GM12875 (cell line): ENCODE results near the gene KPNA3.
A peak's percentile ranks its signal among the peaks of the same experiment; 100 is the strongest.

Experiments
- H3K4me3 ChIP-seq: one replicate; pipeline ENCODE4 v1.5.1; 2011; ENCODE audit warnings: low read depth, low read length, control low read depth
- TF ChIP-seq, protein P1 (sequence below): IDR thresholded peaks from 2 replicates; pipeline ENCODE4 v1.5.1; 2011; ENCODE audit warnings: low read depth, mild to moderate bottlenecking, control low read depth, inconsistent platforms, low read length, moderate library complexity, borderline replicate concordance; ENCODE audit not compliant: insufficient read depth

Gene KPNA3, protein sequence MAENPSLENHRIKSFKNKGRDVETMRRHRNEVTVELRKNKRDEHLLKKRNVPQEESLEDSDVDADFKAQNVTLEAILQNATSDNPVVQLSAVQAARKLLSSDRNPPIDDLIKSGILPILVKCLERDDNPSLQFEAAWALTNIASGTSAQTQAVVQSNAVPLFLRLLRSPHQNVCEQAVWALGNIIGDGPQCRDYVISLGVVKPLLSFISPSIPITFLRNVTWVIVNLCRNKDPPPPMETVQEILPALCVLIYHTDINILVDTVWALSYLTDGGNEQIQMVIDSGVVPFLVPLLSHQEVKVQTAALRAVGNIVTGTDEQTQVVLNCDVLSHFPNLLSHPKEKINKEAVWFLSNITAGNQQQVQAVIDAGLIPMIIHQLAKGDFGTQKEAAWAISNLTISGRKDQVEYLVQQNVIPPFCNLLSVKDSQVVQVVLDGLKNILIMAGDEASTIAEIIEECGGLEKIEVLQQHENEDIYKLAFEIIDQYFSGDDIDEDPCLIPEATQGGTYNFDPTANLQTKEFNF

DNA sequence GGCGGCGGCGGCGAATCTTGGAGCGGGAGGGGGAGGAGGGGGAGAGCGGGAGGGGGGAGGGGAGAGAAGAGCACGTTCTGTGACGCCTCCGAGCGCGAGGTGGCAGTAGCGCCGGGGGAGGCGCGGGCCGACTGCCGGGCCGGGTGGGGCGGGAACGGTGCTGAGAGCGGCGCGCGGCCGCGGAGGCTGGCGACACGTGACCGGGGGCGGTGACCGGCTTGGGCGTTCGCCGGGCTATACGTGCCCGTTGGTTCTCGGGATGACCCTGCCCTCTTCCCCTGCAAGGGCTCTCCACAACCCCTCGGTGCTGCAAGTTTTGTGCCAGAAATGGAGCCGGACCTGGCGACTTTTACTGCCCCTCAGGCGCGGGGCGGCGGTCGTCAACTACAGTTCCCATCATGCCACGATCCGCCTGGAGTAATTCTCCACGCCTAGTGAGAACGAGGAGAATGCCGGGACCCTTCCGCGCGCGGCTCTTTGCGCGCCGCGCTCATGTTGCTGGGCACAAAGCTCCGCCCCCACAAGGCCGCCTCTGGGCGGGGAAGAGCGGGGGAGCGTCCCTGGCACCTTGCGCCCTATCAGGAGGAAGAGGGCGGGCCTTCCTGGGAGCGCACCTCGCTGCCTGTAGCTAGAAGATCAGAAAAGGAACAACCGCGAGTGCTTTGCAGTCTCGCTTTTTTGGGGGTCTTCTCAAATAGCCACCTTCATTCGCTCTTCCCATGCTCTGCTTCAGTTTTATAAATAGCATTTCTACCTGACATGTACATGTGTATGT, at the start of gene KPNA3:
Gene KPNA3 (minus strand): TSS at position 133 of the 775 bp plus-strand sequence. CDS start 176 bp downstream, outside the sequence.
- TF ChIP-seq, protein P1, sequence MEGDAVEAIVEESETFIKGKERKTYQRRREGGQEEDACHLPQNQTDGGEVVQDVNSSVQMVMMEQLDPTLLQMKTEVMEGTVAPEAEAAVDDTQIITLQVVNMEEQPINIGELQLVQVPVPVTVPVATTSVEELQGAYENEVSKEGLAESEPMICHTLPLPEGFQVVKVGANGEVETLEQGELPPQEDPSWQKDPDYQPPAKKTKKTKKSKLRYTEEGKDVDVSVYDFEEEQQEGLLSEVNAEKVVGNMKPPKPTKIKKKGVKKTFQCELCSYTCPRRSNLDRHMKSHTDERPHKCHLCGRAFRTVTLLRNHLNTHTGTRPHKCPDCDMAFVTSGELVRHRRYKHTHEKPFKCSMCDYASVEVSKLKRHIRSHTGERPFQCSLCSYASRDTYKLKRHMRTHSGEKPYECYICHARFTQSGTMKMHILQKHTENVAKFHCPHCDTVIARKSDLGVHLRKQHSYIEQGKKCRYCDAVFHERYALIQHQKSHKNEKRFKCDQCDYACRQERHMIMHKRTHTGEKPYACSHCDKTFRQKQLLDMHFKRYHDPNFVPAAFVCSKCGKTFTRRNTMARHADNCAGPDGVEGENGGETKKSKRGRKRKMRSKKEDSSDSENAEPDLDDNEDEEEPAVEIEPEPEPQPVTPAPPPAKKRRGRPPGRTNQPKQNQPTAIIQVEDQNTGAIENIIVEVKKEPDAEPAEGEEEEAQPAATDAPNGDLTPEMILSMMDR: peak; percentile 16; the same call in 1 of the 2 replicates
- H3K4me3 ChIP-seq: peak within 1 kb of the TSS; percentile 90

DNA sequence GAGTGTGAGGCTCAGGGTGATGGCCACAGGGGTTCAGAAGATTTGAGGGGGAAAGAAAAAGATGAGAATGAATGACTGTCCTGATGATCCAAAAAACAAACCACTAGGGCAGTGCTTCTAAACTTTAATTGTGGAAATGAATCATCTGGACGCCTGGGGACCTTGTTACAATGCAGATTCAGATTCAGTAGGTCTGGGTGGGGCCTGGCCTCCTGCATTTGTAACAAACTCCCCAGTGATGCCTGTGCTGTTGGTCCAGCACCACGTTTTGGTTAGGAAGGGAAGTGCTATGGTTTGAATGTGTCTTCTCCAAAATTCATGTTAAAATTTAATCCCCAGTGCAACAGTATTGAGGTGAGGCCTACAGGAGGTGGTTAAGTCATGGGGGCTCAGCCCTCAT, 49.5 kb upstream of the KPNA3 start:
- H3K4me3 ChIP-seq: no peak overlapping the region
- TF ChIP-seq, protein P1: no peak

DNA sequence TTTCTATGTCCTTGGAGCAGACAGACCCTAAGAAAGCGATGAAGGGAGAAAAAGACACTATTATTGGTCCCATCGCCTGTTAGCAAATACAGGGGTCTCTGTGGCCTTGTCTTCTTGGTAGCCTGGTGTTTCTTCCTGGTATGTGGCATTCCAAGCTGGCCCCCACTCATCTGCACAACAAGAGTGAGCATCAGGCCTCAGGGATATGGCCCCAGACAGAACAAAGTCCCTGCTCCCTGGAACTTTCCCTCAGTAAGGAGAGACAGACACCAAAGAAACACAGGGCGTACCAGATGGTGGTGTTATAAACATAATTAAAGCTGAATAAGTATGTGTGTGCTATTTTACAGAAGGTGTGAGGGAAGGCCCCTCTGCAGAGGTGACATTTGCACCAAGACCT, 48.2 kb upstream of the KPNA3 start:
- TF ChIP-seq, protein P1: no peak
- no peak overlapping the region for H3K4me3 ChIP-seq

DNA sequence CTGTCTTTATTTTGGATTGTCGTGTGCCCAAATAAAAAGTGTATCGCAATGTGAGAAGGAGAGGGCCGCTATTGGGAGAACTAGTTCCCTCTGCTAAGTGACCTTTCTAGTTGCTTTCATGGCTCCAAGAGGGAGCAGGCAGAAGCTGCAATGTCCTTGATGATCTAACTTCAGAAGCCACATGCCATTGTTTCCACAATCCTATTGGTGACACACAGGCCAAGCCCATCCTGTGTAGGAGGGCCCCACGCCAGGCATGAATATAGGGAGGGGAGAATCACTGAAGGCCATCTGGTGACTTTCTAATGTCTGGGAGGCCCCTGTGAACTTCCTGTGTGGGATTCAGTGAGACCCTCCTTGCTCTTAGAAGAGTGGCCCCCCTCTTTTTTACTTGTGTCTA, 47.8 kb upstream of the KPNA3 start:
- H3K4me3 ChIP-seq: no peak overlapping the region
- TF ChIP-seq, protein P1: no peak

DNA sequence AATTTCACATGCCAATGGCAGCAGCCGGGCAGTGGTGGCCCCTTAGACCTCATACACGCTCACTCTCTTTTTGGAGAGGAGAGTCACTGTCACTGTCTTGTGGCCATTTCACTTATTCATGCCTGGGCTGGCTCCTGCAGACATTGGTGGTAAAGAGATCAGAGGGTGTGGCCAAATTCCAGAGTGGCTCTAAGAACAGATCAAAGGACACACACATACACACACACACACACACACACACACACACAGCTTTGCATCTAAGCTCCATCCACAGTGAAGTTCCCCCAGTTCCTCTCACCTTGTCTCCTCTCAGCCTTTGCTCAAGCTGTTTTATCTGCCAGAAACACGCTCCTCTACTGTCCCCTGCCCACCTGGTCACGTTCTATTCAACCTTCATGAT, 46.5 kb upstream of the KPNA3 start:
- TF ChIP-seq, protein P1: no peak

DNA sequence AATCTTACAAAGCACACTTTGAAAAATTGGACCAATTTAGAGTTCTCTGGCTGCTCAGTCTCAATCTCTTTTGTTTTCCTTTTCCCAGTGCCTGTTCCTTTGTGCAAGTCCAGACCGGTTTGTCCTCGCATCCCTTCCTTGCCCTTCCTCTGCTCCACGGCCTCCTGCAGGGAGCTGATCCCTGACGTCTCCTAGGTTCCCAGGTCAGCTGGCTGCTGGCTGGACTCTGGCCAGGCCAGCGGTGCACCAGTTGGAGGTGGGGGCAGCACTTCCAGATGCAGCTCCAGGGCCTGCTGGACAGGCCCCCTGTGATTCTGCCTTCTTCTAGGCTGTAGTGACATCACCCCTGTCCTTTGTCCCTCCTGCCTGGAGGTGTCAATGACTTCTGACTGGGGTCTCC, 44.0 kb upstream of the KPNA3 start:
- TF ChIP-seq, protein P1: no peak

More for the DNA sequence above, 46.5 kb upstream of the KPNA3 start:
- H3K4me3 ChIP-seq: no peak overlapping the region

More for the DNA sequence above, 44.0 kb upstream of the KPNA3 start:
- no peak overlapping the region for H3K4me3 ChIP-seq
